ENCODE results near the gene IL24. TPM values are rescaled to one million over a fixed set of nuclear protein-coding genes. Genes with fewer than 3 reads are reported as not detected.

Gene IL24
- total RNA-seq, 1 experiment from 2014 or later = not detected

DNA sequence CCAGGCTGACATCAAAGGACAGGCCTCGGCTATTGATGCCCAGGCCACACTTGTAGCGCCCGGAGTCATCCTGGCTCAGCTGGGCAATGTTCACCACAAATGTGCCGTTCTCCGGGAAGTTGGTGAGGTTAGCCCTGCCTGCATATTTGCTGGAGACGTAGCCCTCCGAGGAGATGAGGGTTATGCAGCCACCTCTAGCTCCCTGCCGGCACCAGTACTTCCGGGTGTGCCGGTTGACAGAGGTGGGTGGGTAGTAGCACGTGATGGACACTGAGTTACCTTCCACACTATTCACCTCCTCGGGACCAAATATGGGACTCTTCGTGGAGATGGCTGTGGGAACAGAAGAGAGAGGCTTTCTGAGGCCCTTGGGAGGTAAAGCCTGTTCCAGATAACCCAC, 41.9 kb downstream of the IL24 start:
- DNase-seq = no peak
- H3K27me3 ChIP-seq = peaks cover 7% of the 10 kb centered on the region
- H3K27ac ChIP-seq = no peak overlapping the region
- no peaks in the 10 kb centered on the region for H3K36me3 ChIP-seq
- no peaks in the 10 kb centered on the region for H3K9me3 ChIP-seq (replicated peaks)
- no peaks in the 10 kb centered on the region for H3K4me1 ChIP-seq
- H3K4me3 ChIP-seq = no peak overlapping the region

- no peaks in the 10 kb centered on the region for H3K36me3 ChIP-seq
- H3K4me3 ChIP-seq = no peak overlapping the region
- H3K4me1 ChIP-seq = no peaks in the 10 kb centered on the region
- peaks cover 7% of the 10 kb centered on the region for H3K27me3 ChIP-seq
- DNase-seq = no peak
- no peaks in the 10 kb centered on the region for H3K9me3 ChIP-seq (replicated peaks)
- no peak overlapping the region for H3K27ac ChIP-seq
Observed at GRCh38 chr1:206939841-206940587, 42.8 kb downstream of the IL24 start.

DNA sequence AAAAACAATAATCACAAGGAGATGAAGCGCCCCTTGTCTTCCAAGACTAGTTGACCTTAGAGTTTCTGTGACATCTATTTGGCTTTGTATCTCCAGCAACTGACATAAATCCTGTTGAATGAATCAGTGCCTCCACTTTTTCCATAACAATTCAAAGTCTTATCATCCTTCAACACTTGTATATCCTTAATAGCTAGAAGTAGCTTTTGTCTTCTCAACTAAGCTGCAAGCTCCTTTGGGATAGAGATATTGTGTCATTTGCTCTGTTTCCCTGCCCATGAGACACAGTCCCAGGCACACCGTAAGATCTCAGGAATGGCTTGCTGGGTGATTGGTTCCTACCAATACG, 43.3 kb downstream of the IL24 start:
- DNase-seq = no peak
- H3K4me3 ChIP-seq = no peak overlapping the region
- no peaks in the 10 kb centered on the region for H3K36me3 ChIP-seq
- no peaks in the 10 kb centered on the region for H3K4me1 ChIP-seq
- no peak overlapping the region for H3K27ac ChIP-seq
- no peaks in the 10 kb centered on the region for H3K9me3 ChIP-seq (replicated peaks)
- peaks cover 7% of the 10 kb centered on the region for H3K27me3 ChIP-seq

GRCh38 chr1:206941766-206942418, 44.6 kb downstream of the IL24 start:
- DNase-seq = no peak
- H3K27me3 ChIP-seq = peaks cover 15% of the 10 kb centered on the region
- H3K9me3 ChIP-seq (replicated peaks) = no peaks in the 10 kb centered on the region
- H3K4me1 ChIP-seq = no peaks in the 10 kb centered on the region
- no peak overlapping the region for H3K4me3 ChIP-seq
- H3K36me3 ChIP-seq = no peaks in the 10 kb centered on the region
- no peak overlapping the region for H3K27ac ChIP-seq

- Histone ChIP-seq H3K36me3 (no peaks in the 10 kb centered on the region), H3K27me3 (peaks cover 14% of the 10 kb centered on the region; the same call in 1 of the 2 replicates), H3K4me1 (no peaks in the 10 kb centered on the region), H3K27ac (no peak overlapping the region), H3K4me3 (no peak overlapping the region), H3K9me3 (replicated peaks) (peaks cover 2% of the 10 kb centered on the region; the same call in 1 of the 2 replicates)
- no peak for DNase-seq
Observed at GRCh38 chr1:206944703-206945102, 47.5 kb downstream of the IL24 start.

DNA sequence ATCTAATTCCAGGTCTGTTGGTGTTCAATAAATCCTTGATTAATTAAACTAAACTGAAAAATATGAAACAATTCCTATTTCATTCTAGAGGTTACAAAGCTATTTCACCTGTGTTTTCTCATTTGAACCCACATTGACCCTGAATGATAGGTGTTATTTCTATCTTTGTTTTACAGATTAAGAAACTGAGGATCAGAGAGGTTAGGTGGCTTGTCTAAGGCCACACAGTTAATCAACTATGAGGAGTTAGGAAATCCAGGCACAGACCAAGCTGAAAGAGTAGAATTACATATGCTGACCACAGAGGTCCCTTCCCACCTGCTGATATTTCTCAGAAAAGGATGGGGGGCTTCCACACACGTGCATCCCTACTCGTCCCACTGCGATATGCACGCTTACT, 48.5 kb downstream of the IL24 start:
- Histone ChIP-seq H3K36me3 (no peaks in the 10 kb centered on the region), H3K9me3 (replicated peaks) (peaks cover 5% of the 10 kb centered on the region; the same call in 1 of the 2 replicates), H3K27me3 (peaks cover 14% of the 10 kb centered on the region; the same call in 1 of the 2 replicates), H3K4me3 (no peak overlapping the region), H3K27ac (no peak overlapping the region), H3K4me1 (no peaks in the 10 kb centered on the region)
- DNase-seq = no peak

DNA sequence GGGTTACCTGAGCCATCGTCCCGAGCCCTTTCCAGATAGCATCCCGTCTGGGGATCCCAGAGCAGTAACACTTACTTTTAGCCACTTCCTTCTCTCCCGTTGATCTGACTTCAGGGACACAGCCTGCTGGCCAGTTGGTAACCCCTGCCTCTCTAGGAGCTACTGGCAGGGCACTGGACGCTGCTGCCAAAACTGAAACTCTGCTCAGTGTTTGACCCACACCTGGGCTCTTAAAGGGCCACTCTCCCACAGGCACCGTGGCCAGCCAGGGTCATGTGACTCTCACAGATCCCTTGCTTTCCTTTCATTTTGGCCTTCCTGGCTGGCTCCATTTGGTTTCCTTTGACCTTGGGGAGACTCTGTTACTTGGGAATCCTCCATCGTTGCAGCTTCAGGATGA, 49.0 kb downstream of the IL24 start, which contains the start of gene PIGR:
Gene PIGR (minus strand): TSS at position 206 of the 400 bp plus-strand sequence. CDS start 5,935 bp downstream, outside the sequence.
- peaks cover 14% of the 10 kb centered on the region; the same call in 1 of the 2 replicates for H3K27me3 ChIP-seq
- no peak within 1 kb of the TSS for H3K27ac ChIP-seq
- DNase-seq = no peak

GRCh38 chr1:206947255-206947654, 50.0 kb downstream of the IL24 start:
- Histone ChIP-seq H3K4me3 (no peak overlapping the region), H3K9me3 (replicated peaks) (peaks cover 5% of the 10 kb centered on the region; the same call in 1 of the 2 replicates), H3K27ac (no peak overlapping the region), H3K27me3 (peaks cover 14% of the 10 kb centered on the region; the same call in 1 of the 2 replicates), H3K36me3 (no peaks in the 10 kb centered on the region), H3K4me1 (no peaks in the 10 kb centered on the region; the same call in 1 of the 2 replicates)
- DNase-seq = no peak

More for the DNA sequence above, 49.0 kb downstream of the IL24 start, which contains the start of gene PIGR:
- Histone ChIP-seq H3K4me1 (no peaks in the 10 kb centered on the region), H3K9me3 (replicated peaks) (peaks cover 5% of the 10 kb centered on the region; the same call in 1 of the 2 replicates), H3K36me3 (no peaks in the 10 kb centered on the region), H3K4me3 (no peak within 1 kb of the TSS)

DNA sequence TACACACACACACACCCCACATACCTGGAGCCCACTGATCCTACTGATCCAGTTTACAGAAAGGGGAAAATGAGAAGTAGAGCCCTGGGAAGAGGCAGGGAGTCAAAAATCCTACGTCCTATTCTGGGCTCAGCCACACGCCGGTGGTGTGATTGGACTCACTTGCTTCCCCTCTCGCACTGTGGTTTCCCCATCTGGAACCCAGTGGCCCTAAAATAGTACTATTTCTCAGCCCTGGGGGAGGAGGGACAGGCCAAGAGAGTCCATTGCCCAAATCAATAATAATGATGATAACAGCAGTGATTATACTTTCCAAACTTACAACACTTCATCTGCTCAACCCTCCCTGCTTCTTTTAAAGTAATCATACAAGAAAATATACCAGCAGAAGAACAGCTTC, 52.0 kb downstream of the IL24 start:
- Histone ChIP-seq H3K27ac (no peak overlapping the region), H3K9me3 (replicated peaks) (peaks cover 5% of the 10 kb centered on the region; the same call in 1 of the 2 replicates), H3K36me3 (no peaks in the 10 kb centered on the region), H3K4me1 (no peaks in the 10 kb centered on the region; the same call in 1 of the 2 replicates), H3K4me3 (no peak overlapping the region), H3K27me3 (0 out of 2 replicates have a peak, but pooled peaks cover 10% of the 10 kb centered on the region)
- DNase-seq = no peak

DNA sequence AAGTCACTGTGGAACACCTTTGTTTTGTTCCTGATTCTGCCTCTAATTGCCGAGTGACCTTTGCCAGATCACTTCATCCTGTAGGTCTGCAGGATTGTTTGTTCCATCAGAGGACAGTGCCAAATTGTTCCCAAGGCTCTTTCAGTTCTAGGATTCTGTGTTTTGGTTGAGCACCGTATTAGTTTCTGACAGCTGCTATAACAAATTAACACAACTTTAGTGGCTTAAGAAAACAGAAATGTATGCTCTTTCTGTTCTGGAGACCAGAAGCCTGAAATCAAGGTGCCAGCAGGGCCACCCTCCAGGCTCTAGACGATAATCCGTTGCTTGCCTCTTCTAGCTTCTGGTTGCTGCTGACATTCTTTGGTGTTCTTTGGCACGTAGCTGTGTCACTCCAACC, 52.4 kb downstream of the IL24 start:
- H3K36me3 ChIP-seq = no peaks in the 10 kb centered on the region

DNA sequence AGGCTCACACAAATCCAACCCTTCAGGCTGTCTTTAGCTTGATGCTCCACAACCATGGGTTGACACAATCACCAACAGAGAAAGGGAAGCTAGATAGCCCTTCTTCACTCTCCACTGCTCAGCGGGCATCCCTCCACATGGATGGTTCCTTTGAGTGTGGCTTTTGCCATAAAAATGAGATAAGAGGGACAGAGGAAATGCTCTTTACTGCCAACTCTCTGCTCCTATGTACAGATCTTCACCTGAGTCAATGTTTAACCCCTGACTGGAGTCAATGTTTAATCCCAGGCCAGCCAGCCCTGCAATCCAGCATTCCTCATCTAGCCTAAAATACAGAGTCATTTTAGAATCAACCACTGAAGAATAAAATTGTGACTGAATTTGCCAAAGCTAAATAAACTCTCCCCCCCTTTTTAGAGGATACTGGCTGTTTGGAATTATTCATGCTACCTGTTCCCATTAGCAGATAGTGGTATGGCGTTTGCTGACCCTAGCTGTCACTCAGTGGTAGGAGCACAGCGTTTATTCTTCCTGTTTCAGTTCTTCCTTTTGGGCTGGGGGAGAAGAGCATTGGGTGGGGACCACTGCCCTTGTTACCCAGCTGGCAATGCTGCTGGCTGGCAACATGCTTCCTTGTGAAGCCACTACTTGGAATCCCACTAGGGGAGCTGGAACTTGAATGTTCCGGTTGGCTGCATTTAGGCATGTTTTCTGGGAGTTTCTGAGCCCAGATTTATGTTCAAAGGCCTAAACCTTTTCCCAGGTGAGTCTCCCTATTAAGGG, 54.3 kb downstream of the IL24 start:
- DNase-seq = no peak
- Histone ChIP-seq H3K4me1 (no peaks in the 10 kb centered on the region; the same call in 1 of the 2 replicates), H3K27ac (no peak overlapping the region), H3K27me3 (0 out of 2 replicates have a peak, but pooled peaks cover 6% of the 10 kb centered on the region), H3K9me3 (replicated peaks) (peaks cover 5% of the 10 kb centered on the region; the same call in 1 of the 2 replicates), H3K4me3 (no peak overlapping the region), H3K36me3 (no peaks in the 10 kb centered on the region)

More for the DNA sequence above, 52.4 kb downstream of the IL24 start:
- Histone ChIP-seq H3K4me3 (no peak overlapping the region), H3K27me3 (0 out of 2 replicates have a peak, but pooled peaks cover 10% of the 10 kb centered on the region), H3K27ac (no peak overlapping the region), H3K4me1 (no peaks in the 10 kb centered on the region; the same call in 1 of the 2 replicates), H3K9me3 (replicated peaks) (peaks cover 5% of the 10 kb centered on the region; the same call in 1 of the 2 replicates)
- no peak for DNase-seq

DNA sequence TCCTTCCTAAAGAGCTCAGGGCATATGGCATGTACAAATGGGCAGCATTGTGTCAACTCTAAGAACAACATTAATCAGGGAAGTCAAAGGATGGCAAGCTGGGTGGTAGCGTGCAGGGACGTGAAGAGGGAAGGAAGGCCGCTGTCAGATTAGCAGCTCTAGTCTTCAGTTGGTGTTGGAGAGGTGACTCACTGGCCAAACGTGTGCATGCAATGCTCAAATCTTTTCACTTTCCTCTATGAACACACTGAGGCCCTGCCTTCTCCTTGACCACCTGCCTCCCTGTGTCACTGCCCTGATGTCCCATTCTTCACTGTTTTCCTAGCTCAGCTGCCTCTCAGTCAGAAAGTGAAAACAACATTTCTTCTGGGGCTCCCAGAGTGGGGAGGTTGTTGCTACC, 54.9 kb downstream of the IL24 start:
- Histone ChIP-seq H3K27me3 (no peaks in the 10 kb centered on the region), H3K36me3 (no peaks in the 10 kb centered on the region), H3K27ac (no peak overlapping the region), H3K4me1 (no peaks in the 10 kb centered on the region; the same call in 1 of the 2 replicates), H3K4me3 (no peak overlapping the region), H3K9me3 (replicated peaks) (peaks cover 5% of the 10 kb centered on the region; the same call in 1 of the 2 replicates)
- DNase-seq = peak; percentile 39 to 51

GRCh38 chr1:206953126-206953525, 55.9 kb downstream of the IL24 start:
- Histone ChIP-seq H3K4me1 (no peaks in the 10 kb centered on the region; the same call in 1 of the 2 replicates), H3K9me3 (replicated peaks) (peaks cover 5% of the 10 kb centered on the region; the same call in 1 of the 2 replicates), H3K36me3 (no peaks in the 10 kb centered on the region), H3K4me3 (no peak overlapping the region), H3K27ac (no peak overlapping the region), H3K27me3 (no peaks in the 10 kb centered on the region)
- no peak for DNase-seq

DNA sequence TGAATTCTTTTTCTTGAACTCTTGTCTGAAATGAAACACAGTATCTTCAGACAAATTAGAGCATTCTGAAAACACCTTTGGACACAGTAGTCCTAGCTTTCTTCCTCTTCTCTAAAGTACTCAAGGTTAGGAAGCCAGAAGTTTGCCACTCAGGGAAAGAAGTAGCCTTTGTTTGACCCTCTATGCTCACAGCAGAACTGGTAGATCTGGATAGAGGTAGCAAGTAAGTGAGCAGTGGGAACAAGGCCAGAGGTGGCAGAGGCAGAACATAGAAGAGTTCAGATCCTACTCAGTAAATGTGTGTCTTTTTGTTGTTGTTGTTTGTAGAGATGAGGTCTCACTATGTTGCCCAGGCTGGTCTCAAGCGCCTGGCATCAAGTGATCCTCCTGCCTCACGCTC, 56.4 kb downstream of the IL24 start:
- Histone ChIP-seq H3K27ac (no peak overlapping the region), H3K4me1 (no peaks in the 10 kb centered on the region; the same call in 1 of the 2 replicates), H3K36me3 (no peaks in the 10 kb centered on the region), H3K9me3 (replicated peaks) (peaks cover 5% of the 10 kb centered on the region; the same call in 1 of the 2 replicates), H3K27me3 (no peaks in the 10 kb centered on the region), H3K4me3 (no peak overlapping the region)
- no peak for DNase-seq

Measured in SJCRH30 (cell line).